ENCODE results near the gene CAMK1G.

Gene CAMK1G

DNA sequence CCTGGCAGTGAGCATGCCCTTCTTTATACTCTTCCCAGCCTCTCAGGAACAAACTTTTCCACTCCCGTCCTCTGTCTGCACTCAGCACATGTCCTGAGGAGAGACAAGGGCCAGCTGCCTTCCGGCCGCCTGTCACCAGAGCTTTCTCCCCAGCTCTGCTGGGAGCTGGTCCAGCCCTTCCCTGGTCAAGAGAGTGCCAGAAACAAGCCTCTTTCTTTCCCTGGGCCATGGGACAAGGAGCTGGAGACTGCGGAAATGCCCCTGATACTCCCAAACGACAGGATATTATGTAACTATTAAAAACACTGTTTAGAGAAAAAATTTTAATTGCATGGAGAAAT, 58.3 kb downstream of the CAMK1G start:
- TF ChIP-seq ZNF274 (IDR thresholded peaks at IDR 0.05; ENCODE audit: low read depth, low read length), result no peak
- H3K4me3 ChIP-seq (ENCODE audit: low read length), result no peak overlapping the region

DNA sequence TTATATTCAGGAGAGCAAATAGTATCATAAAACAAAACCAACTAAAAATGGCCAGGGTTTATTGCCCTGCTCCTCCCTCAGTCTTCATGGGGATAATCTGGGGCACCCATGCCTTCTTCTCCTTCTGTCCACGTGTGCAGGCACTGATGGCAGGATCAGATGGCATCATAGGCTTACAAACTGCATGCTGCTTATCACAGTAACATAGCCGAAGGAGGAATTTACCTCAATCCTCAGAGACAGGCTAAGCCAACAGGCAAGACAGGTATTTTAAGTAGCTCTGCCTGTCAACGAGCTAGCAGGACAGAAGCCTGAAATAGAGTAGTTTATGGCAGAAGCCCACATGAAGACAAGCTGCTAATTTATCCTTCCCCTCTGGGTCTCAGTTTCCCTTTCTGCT, 59.3 kb downstream of the CAMK1G start:
- no peak for TF ChIP-seq ZNF274 (IDR thresholded peaks at IDR 0.05; ENCODE audit: low read depth, low read length)
- no peak overlapping the region for H3K4me3 ChIP-seq (ENCODE audit: low read length)

DNA sequence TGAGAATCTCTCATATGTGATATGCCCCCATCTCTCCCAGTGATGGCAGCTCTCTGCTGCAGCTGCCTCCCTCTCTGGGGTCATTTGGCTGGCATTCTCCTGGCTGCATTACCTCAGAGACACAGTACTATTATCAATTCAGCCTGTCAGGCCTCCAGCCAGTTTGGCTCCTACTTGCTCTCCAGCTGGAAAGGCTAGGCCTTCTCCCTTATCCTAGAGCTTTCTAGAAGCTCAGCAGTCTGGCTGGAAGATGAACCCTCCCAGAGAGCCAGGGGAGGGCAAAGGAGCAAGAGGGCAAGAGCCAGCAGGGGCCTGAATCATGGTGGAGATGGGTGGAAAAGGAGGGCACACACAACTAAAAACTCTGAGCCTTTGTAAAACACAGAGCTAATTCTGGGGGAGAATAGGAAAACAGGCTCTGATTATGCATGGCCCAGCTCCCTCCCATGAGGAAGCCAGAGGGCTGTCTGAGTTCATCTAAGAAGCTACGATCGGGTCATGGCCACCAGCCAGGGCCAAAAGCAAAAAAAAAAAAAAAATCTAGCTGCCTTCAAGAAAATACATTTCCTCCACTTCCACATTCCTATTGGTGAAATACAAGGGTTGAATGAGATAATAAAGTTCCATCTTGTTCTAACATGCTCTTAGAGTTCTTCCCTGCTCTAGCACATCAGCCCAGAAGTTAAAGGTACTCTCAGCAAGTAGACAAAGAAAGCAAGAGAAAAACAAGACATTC, 59.9 kb downstream of the CAMK1G start:
- TF ChIP-seq ZNF274 (IDR thresholded peaks at IDR 0.05; ENCODE audit: low read depth, low read length), result no peak

DNA sequence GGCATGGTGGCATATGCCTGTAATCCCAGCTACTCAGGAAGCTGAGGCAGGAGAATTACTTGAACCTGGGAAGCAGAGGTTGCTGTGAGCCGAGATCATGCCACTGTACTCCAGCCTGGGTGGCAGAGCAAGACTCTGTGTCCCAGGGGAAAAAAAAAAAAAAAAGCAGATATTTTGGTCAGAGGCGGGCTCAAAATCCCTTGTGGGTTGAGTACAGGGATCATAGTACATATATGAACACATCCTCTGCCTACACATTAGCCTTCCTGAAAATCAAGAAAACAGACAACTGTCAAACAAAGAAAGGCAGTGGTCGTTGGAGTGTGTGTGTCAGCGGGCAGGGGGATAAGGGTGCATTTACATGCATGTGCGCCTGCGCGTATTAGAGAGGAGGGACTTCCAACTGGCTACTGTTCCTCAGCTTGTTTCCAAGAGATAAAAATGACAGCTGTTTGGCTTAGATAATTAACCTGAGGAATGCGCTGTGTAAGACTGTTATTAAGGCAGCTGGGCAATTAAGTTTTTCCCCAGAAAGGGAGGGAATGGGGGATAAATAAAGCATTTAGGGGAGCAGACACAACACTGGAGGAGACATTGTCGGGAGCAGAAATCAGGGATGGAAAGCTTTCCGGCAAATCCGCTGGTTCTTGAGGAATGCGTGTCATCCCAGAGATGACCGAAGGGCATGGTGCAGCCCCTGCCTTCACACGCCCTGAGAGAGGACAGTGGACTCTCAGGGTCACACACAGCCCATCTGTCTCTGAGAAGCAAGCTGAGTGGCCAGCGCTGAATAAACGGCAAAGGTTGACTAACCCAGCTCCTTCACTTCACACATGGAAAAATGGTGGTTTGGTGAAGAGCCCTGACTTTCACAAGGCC, 62.3 kb downstream of the CAMK1G start:
- H3K4me3 ChIP-seq (ENCODE audit: low read length), result no peak overlapping the region
- TF ChIP-seq ZNF274 (IDR thresholded peaks at IDR 0.05; ENCODE audit: low read depth, low read length), result no peak

More for the DNA sequence above, 59.9 kb downstream of the CAMK1G start:
- H3K4me3 ChIP-seq (ENCODE audit: low read length), result no peak overlapping the region

DNA sequence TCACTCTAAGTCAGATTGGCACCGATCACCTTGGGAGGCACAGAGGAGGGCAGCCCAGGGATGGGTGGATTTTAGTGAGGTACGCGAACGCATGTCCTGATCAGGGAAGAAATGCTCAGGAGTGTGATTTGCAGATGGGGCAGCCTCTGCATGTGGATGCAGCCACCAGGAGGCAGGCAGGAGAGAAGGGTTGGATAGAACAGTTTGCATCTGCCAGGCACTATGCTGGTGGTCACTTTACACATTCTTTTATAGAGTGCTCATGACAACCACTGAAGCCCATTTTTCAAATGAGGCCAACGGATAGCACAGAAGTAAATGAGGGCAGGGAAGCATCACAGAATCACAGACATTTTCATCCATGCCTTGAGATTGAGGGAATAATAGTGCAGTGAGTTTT, 63.0 kb downstream of the CAMK1G start:
- TF ChIP-seq ZNF274 (IDR thresholded peaks at IDR 0.05; ENCODE audit: low read depth, low read length), result no peak
- no peak overlapping the region for H3K4me3 ChIP-seq (ENCODE audit: low read length)

DNA sequence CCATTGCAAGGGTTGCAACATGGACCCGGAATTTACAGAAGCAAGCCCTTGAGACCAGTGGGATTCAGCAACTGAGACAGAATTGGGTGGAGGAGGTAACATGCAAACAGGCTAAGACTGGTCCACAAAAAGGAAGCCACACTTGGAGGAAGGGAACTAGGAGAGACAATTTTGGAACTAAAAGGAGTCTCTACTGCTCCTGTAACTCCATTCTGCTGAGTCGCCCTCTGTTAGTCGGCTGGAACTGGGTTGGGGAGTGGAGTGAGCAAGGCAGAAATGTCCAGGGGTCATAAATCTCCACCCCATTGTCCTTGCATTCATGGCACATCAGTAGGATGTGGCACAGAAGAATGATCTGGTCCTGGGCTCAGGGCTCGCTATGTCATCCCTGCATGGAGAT, 63.6 kb downstream of the CAMK1G start:
- no peak for TF ChIP-seq ZNF274 (IDR thresholded peaks at IDR 0.05; ENCODE audit: low read depth, low read length)
- no peak overlapping the region for H3K4me3 ChIP-seq (ENCODE audit: low read length)

DNA sequence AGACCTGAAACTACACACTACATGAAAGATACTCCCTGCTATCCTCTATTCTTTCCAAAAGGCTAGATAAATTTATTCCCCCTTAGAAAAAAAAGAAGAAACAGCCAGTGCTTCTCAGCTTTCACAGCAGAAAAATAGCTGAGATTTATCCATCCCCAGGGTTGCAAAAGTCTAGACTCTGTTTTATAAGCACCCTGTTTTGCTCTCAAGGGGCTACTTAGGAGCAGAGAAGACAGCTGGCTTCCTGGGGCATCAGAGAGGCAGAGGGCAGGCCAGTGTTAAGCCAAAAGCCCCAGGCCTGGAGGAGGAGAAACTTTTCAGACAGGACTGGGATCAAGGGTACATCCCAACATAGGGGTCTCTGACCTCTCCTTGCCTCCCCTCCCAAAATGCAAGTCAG, 64.8 kb downstream of the CAMK1G start:
- TF ChIP-seq ZNF274 (IDR thresholded peaks at IDR 0.05; ENCODE audit: low read depth, low read length), result no peak

DNA sequence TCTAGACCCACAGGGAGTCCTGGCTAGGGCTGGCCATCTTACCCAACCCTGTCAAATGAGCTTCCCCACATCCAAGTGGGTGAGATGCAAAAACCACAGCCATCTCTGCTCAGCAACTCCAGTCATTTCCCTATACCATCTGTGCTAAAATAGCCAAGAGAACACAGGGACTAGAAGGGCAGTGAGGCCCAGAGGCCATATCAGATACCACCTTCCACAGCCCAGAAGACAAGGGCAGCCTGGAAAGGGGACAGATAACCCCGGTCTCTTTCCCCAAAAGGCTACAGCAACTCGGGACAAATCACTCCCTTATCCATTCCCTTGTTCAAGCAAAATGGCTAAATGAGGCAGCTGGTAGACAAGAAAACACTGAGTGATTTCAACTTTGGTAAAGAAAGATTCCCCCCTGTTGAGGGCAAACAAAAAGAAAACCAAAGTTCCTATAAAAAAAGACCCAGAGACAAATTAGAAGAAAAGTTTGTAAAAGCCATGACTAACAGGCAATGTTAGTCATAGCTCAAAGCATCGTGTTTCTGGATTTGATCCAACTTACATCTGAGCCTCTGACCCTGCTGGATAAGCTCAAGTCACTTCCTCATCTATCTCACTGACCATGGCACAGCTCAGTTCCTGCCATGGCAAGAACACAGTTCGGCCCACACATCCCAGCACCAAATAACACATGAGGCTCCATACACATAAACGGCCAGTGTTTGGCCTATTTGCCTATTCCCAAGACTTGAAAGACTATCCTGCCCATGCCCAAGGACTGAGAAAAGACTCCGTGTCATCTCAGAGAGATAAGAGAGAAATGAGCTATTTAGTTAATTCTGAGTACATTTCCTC, 65.6 kb downstream of the CAMK1G start:
- no peak for TF ChIP-seq ZNF274 (IDR thresholded peaks at IDR 0.05; ENCODE audit: low read depth, low read length)
- H3K4me3 ChIP-seq (ENCODE audit: low read length), result no peak overlapping the region

More for the DNA sequence above, 64.8 kb downstream of the CAMK1G start:
- no peak overlapping the region for H3K4me3 ChIP-seq (ENCODE audit: low read length)

DNA sequence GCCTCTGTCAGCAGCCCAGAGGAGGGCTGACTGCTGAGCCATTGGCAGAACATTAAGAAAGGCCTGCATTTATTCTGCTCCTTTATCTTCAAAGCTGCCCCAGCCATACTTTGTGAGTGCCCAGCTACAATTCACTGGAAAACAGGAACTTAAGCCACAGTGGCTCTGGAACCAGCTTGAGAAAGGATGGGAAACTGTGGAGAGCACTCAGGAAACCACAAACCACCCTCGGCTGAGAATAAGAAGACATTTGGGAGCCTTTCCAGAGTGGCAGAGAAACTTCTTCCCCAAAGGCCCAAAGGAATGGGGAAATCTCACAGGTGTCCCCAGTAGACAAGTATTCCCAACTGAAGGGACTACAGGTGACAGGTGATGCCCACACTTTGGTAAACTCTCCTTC, 66.9 kb downstream of the CAMK1G start:
- H3K4me3 ChIP-seq (ENCODE audit: low read length), result no peak overlapping the region
- TF ChIP-seq ZNF274 (IDR thresholded peaks at IDR 0.05; ENCODE audit: low read depth, low read length), result no peak

DNA sequence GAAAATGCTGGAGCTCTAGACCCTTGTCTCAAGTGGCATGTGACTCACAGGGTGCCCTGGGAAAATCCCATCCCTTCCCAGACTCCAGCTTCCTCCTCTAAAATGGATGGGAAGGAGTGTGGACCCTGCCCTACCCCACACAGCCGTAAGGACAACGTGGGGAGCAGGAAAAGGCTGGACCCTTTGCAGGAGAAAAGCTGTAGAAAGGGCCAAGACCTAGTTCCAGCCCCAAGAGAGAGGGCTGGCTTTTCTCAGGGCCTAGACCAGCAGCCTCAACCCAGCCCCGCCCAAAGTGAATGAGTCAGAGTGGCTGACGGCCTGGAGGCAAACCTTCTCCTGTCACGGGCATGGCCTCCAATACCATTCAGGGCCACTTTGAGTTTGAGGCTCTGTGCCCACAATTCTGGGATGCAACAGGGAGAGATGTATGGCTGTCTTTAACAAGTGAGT, 67.6 kb downstream of the CAMK1G start:
- H3K4me3 ChIP-seq (ENCODE audit: low read length), result no peak overlapping the region
- TF ChIP-seq ZNF274 (IDR thresholded peaks at IDR 0.05; ENCODE audit: low read depth, low read length), result no peak

DNA sequence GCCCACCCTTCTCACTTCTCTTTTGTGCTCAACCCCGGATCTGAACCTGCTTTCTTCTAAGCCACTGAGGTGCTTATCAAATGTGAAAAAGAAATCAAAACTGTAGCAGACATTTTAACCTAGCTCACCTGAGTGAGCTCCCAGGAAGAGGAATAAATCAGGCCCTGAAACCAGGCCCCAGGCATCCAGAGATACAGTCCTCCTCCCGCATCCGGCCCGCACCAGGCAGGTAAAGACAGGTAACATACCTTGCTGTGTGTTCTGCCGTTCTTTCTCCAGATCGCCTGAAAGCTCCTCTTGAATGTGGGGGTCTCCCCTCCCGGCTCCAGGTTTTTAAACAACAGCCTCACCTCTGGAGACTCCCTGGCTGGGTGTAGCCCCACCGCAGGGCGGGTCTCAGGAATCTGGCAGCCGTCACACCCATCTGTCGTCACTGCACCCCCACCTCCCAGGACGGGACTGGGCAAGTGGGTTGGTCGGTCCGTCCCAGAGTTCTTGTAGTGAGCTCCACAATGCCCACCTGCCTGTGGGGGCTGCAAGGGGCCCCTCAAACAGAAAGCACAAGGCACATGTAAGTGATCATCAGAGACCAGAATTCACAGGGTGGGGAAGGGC, 68.7 kb downstream of the CAMK1G start, which contains the start of gene LAMB3:
LAMB3 (minus strand) TSS at position 305 of the 615 bp plus-strand sequence. CDS start 1,481 bp downstream, outside the sequence.
- TF ChIP-seq ZNF274 (IDR thresholded peaks at IDR 0.05; ENCODE audit: low read depth, low read length), result no peak
- H3K4me3 ChIP-seq (ENCODE audit: low read length), result no peak within 1 kb of the TSS

DNA sequence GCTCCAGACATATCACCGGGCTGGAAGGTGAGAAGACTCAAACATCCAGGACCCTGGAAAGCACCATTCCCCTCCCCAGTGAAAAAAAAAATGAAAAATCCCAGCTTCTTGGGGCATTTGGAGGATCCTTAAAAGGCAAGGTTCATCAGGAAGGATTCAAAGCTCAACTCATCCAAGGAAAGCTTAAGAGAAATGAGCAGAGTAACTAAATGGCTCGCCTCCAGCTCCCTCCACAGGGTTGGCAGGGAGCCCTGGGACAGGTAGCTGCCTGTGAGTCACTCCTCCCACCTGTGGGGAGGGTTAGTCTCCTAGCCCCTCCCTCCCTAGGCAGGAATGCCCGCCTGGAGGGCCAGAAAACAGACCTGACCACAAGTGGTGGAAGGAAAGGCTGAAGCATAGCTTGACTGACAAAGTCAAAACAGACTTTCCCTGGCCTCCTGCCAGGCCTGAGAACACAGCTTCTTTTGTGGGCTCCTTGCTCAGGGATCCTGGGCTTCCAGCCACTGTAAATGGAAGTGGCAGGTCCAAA, 69.4 kb downstream of the CAMK1G start:
- H3K4me3 ChIP-seq (ENCODE audit: low read length), result no peak overlapping the region
- no peak for TF ChIP-seq ZNF274 (IDR thresholded peaks at IDR 0.05; ENCODE audit: low read depth, low read length)

DNA sequence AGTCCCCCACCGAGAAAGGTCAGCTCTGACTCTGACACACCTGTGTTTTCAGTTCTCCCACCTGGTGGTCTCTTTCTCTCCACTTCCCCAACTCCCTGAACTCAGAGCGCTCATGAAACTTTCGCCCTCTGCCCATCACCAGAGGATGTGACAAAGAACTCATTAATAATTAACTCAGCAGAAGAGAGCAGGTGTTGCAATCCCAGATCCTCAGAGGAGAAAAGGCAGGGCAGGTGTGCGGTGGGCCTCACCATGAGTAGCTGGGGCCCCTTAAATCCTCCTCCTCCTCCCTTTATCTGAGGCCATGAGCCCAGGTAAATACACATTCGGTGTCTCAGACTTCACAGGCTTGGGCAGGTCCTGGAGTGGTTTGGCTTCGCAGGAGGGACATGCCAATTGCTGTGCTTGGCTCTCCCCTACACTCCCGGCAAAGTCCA, 70.4 kb downstream of the CAMK1G start:
- no peak overlapping the region for H3K4me3 ChIP-seq (ENCODE audit: low read length)
- no peak for TF ChIP-seq ZNF274 (IDR thresholded peaks at IDR 0.05; ENCODE audit: low read depth, low read length)
